AG04450 (cell line): ENCODE data around the gene FAM50B. TPM values are rescaled to one million over a fixed set of nuclear protein-coding genes. Genes with fewer than 3 reads are reported as not detected.

Source experiments
- CTCF ChIA-PET: fragments of 300-600, 350-600 bp; formaldehyde crosslinking; extraction: SDS; loops from one replicate; lab custom pipeline; 2022; ENCODE audit warnings: antibody characterized with exemption, inconsistent platforms; lab: Charles Lee
- POLR2A ChIA-PET: fragments of 350-600 bp; formaldehyde crosslinking; extraction: SDS; loops from one replicate; lab custom pipeline; 2021; ENCODE audit warnings: antibody characterized with exemption, inconsistent platforms; lab: Yijun Ruan, JAX
- DNase-seq: peaks from one replicate; pipeline ENCODE4 v3.0.0-alpha.2; 2011; ENCODE audit warnings: low read depth, low spot score
- H3K27ac ChIP-seq: one replicate; pipeline ENCODE4 v1.5.1; 2012; ENCODE audit warnings: low read depth, low read length, control low read depth
- H3K27me3 ChIP-seq: one replicate; pipeline ENCODE4 v1.6.0; 2012; ENCODE audit warnings: low read length; ENCODE audit not compliant: control insufficient read depth, insufficient read depth
- H3K4me3 ChIP-seq: 2 replicates; pipeline ENCODE4 v1.5.1; 2011; ENCODE audit warnings: mild to moderate bottlenecking, low read depth, low read length, control low read depth
- H3K9me3 ChIP-seq: 2 replicates; pipeline ENCODE4 v1.5.1; 2012; ENCODE audit warnings: low read length; ENCODE audit not compliant: control insufficient read depth, insufficient read depth
- CTCF ChIP-seq: IDR thresholded peaks from 2 replicates; pipeline ENCODE4 v1.5.1; 2011; ENCODE audit warnings: low read depth, low read length, control low read depth, inconsistent platforms
- polyA plus RNA-seq: library from polyadenylated mRNA; depleted of rRNA; stranded (reverse); fragments of >200 nt; gene quantifications from 2 replicates; pipeline ENCODE4 v1.2.3, GENCODE V29; 2011

FAM50B gene
- polyA plus RNA-seq, 1 experiment, result 4.5 TPM

- DNase-seq, result no peak
- H3K27ac ChIP-seq, result no peak overlapping the region
- CTCF ChIA-PET, result interaction anchor here (1.2 to 1.3 kb wide), 2 partner anchors 17 to 147 kb away, joined by 3 to 5 read pairs; partner anchors contain the start of gene FAM50B
- H3K27me3 ChIP-seq, result no peaks in the 10 kb centered on the region
- no peak overlapping the region for H3K4me3 ChIP-seq
- POLR2A ChIA-PET, result no interaction called here
- no peak for TF ChIP-seq CTCF
- no peaks in the 10 kb centered on the region for H3K9me3 ChIP-seq
Measured at GRCh38 chr6:3831761-3832530, 17.2 kb upstream of the FAM50B start.

GRCh38 chr6:3835055-3835731 lies 14.0 kb upstream of the FAM50B start:
- no peak overlapping the region for H3K27ac ChIP-seq
- H3K4me3 ChIP-seq, result no peak overlapping the region
- DNase-seq, result no peak
- POLR2A ChIA-PET, result no interaction called here
- no peaks in the 10 kb centered on the region for H3K9me3 ChIP-seq
- no peak for TF ChIP-seq CTCF
- CTCF ChIA-PET, result interaction anchor here (1.3 to 1.4 kb wide), 2 partner anchors 13 to 27 kb away, joined by 3 to 4 read pairs; partner anchors contain the start of gene FAM50B
- H3K27me3 ChIP-seq, result no peaks in the 10 kb centered on the region

- ChIA-PET POLR2A (no interaction called here), CTCF (interaction anchor here (1.3 to 1.4 kb wide), 2 partner anchors 13 to 28 kb away, joined by 3 to 4 read pairs; partner anchors contain the start of gene FAM50B)
- Histone ChIP-seq H3K27me3 (no peaks in the 10 kb centered on the region), H3K9me3 (no peaks in the 10 kb centered on the region), H3K4me3 (no peak overlapping the region), H3K27ac (no peak overlapping the region)
- DNase-seq, result no peak
- no peak for TF ChIP-seq CTCF
Measured at GRCh38 chr6:3835785-3836184, 13.4 kb upstream of the FAM50B start.

- no peaks in the 10 kb centered on the region for H3K9me3 ChIP-seq
- TF ChIP-seq CTCF, result no peak
Measured at GRCh38 chr6:3836566-3836965, 12.6 kb upstream of the FAM50B start.

GRCh38 chr6:3837781-3838180 lies 11.4 kb upstream of the FAM50B start:
- ChIA-PET CTCF (interaction anchor here (0.6 kb wide), 1 partner anchor 837 kb away, joined by 4 read pairs; no protein-coding TSS in a partner anchor), POLR2A (no interaction called here)
- DNase-seq, result no peak
- TF ChIP-seq CTCF, result no peak
- Histone ChIP-seq H3K27ac (no peak overlapping the region), H3K9me3 (no peaks in the 10 kb centered on the region), H3K4me3 (no peak overlapping the region), H3K27me3 (no peaks in the 10 kb centered on the region)

More at GRCh38 chr6:3836566-3836965, 12.6 kb upstream of the FAM50B start:
- no peak for DNase-seq
- no peaks in the 10 kb centered on the region for H3K27me3 ChIP-seq
- H3K4me3 ChIP-seq, result no peak overlapping the region
- ChIA-PET CTCF (no interaction called here), POLR2A (no interaction called here)
- no peak overlapping the region for H3K27ac ChIP-seq
